ENCODE data around the gene SPRN. TPM values are rescaled to one million over a fixed set of nuclear protein-coding genes. Genes with fewer than 3 reads are reported as not detected.

The SPRN gene
- total and polyA plus RNA-seq, 5 donors, result 0.11 TPM; not detected in 4

DNA sequence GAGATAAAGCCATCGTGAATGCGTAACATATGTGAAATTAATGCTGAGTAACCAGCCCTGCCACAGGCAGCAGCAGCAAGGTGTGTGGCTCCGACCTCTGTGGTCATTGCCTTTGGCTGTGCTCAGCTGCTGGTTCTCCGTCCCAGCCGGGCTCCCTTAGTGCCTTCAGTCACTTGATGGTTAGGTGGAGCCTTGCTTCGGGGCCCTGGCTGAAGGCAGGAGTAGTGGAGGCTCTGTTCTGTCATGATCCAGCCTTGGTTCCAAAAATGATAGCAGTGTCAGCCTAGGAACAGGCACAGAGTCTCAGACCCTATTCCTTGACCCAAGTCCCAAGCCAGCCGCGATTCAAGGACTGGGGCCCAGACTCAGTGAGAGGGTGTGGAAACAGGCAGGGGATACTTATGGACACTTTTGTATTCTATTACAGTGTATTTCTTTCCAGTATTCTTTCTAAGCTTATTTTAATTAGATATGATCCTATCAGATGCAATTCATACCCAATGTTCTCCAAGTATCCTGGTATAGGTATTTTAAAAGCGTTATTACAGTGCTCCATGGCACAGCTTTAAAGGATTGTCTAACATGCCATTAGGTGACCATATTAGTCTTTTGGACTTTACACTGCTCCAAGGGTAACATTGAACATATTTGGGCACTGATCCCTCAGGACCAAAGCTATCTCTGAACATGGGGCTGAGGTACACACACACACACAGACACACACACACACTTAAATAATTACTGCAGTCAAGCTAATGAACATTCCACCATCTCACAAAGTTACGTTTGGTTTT lies 38.3 kb upstream of the SPRN start:
- ATAC-seq (no peak), DNase-seq (no peak)
- Histone ChIP-seq H3K4me1 (ENCODE audit: control insufficient read depth, insufficient read depth, low read length) (no peaks in the 10 kb centered on the region), H3K4me3 (ENCODE audit: low read length) (no peak overlapping the region), H3K27ac (ENCODE audit: low read length) (no peak overlapping the region), H3K27me3 (ENCODE audit: control insufficient read depth, insufficient read depth) (no peaks in the 10 kb centered on the region), H3K9me3 (ENCODE audit: control insufficient read depth, low read length) (no peaks in the 10 kb centered on the region)
- intact Hi-C loops (cut with DNase I), result no loop called here
- WGBS, result 89% methylated on average over 10 of the region's 10 CpGs

DNA sequence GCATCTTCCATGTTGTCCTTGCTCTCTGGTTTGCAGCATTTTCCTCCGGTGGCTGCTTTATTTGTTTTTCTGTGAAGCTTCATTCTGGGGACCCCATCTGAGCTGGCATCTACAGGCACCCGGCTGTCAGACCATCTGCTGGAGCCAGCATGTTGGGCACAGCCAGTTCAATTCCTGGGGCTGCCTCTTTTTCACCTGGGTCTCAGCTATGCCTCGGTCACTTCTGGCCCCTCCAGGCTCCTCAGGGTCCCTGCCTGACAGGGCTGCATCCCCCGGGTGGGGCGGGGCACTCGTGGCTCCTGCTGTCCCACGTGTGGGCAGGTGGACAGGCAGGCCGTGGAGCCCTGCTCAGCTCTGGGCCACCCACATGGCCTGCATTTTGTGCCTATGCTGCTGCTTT lies 37.4 kb upstream of the SPRN start:
- Histone ChIP-seq H3K27me3 (ENCODE audit: control insufficient read depth, insufficient read depth) (no peaks in the 10 kb centered on the region), H3K4me1 (ENCODE audit: control insufficient read depth, insufficient read depth, low read length) (no peaks in the 10 kb centered on the region), H3K4me3 (ENCODE audit: low read length) (no peak overlapping the region), H3K27ac (ENCODE audit: low read length) (no peak overlapping the region), H3K9me3 (ENCODE audit: control insufficient read depth, low read length) (no peaks in the 10 kb centered on the region)
- WGBS, result 69% methylated on average over 8 of the region's 8 CpGs
- intact Hi-C loops (cut with DNase I), result no loop called here
- no peak for DNase-seq
- ATAC-seq, result no peak

DNA sequence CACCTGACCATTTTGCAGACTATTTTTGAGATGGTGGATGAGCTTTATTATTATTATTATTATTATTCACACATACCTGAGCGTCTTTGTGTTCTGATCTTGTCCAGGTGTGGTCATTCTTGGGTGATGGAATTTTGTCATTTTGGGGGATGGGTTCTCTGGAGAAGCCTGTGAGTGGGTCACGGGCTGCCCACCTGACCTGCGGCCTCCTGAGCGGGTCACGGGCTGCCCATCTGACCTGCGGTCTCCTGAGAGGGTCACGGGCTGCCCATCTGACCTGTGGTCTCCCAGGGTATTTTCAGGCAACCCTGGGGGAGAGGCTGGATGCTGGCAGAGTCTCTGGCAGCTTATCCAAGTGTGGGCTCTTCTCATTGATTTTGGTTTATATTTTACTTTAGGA lies 36.6 kb upstream of the SPRN start:
- H3K4me1 ChIP-seq (ENCODE audit: control insufficient read depth, insufficient read depth, low read length), result no peaks in the 10 kb centered on the region
- H3K4me3 ChIP-seq (ENCODE audit: low read length), result no peak overlapping the region
- H3K27ac ChIP-seq (ENCODE audit: low read length), result no peak overlapping the region
- 88% methylated on average over 7 of the region's 7 CpGs for WGBS
- intact Hi-C loops (cut with DNase I), result no loop called here
- ATAC-seq (no peak), DNase-seq (no peak)
- H3K9me3 ChIP-seq (ENCODE audit: control insufficient read depth, low read length), result no peaks in the 10 kb centered on the region
- H3K27me3 ChIP-seq (ENCODE audit: control insufficient read depth, insufficient read depth), result no peaks in the 10 kb centered on the region

DNA sequence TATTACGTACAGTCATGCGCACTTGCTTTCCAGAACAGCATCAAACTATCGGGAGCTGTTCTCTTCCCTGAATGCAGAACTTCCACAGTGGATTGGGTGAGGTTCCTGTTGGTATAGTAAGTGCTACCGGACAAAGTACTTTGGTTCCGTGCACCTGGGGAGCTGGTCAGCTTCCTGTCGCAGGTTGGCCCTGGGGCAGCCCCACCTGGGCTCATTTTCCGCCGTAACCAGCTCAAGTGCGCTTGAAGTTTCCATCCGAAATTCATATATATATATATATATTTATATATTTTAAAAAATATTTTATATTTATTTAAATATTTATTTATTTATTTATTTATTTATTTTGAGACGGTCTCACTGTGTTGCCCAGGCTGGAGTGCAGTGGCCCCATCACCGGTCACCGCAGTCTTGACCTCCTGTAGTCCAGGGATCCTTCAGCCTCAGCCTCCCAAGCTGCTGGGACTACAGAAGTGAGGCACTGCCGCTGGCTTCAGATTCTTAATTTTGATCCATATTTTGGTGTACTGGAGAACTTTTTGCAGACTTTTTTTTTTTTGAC lies 35.9 kb upstream of the SPRN start:
- DNase-seq (no peak), ATAC-seq (no peak)
- Histone ChIP-seq H3K9me3 (ENCODE audit: control insufficient read depth, low read length) (no peaks in the 10 kb centered on the region), H3K4me3 (ENCODE audit: low read length) (no peak overlapping the region), H3K4me1 (ENCODE audit: control insufficient read depth, insufficient read depth, low read length) (no peaks in the 10 kb centered on the region), H3K27me3 (ENCODE audit: control insufficient read depth, insufficient read depth) (no peaks in the 10 kb centered on the region), H3K27ac (ENCODE audit: low read length) (no peak overlapping the region)
- intact Hi-C loops (cut with DNase I), result no loop called here
- 93% methylated on average over 14 of the region's 14 CpGs for WGBS

DNA sequence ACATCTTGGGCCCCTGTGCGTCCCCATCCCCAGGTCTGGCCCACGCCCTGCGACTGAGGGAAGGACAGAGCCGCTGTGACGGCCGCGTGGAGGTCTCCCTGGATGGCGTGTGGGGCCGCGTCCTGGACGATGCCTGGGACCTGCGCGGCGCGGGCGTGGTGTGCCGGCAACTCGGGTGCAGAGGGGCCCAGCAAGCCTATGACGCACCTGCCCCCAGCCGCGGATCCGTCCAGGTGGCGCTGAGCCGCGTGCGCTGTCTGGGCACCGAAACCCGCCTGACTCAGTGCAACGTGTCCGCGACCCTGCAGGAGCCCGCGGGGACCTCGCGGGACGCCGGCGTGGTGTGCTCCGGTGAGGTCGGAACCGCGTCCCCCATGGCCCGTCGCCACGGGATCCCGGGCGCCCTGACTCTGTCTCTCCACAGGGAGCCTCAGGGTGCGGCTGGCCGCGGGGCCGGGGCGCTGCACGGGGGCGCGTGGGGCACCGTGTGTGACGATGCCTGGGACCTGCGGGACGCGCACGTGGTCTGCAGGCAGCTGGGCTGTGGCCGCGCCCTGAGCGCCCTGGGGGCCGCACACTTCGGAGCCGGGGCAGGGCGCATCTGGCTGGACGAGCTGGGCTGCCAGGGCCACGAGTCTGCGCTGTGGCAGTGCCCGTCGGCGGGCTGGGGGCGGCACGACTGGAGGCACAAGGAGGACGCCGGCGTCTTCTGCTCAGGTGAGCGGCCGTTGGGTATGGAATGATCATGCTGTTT lies 35.2 kb upstream of the SPRN start:
- intact Hi-C loops (cut with DNase I), result no loop called here
- H3K9me3 ChIP-seq (ENCODE audit: control insufficient read depth, low read length), result no peaks in the 10 kb centered on the region
- H3K4me1 ChIP-seq (ENCODE audit: control insufficient read depth, insufficient read depth, low read length), result no peaks in the 10 kb centered on the region
- 50% methylated on average over 81 of the region's 81 CpGs for WGBS
- no peak for DNase-seq
- H3K4me3 ChIP-seq (ENCODE audit: low read length), result no peak overlapping the region
- no peak for ATAC-seq
- no peak overlapping the region for H3K27ac ChIP-seq (ENCODE audit: low read length)
- no peaks in the 10 kb centered on the region for H3K27me3 ChIP-seq (ENCODE audit: control insufficient read depth, insufficient read depth)

DNA sequence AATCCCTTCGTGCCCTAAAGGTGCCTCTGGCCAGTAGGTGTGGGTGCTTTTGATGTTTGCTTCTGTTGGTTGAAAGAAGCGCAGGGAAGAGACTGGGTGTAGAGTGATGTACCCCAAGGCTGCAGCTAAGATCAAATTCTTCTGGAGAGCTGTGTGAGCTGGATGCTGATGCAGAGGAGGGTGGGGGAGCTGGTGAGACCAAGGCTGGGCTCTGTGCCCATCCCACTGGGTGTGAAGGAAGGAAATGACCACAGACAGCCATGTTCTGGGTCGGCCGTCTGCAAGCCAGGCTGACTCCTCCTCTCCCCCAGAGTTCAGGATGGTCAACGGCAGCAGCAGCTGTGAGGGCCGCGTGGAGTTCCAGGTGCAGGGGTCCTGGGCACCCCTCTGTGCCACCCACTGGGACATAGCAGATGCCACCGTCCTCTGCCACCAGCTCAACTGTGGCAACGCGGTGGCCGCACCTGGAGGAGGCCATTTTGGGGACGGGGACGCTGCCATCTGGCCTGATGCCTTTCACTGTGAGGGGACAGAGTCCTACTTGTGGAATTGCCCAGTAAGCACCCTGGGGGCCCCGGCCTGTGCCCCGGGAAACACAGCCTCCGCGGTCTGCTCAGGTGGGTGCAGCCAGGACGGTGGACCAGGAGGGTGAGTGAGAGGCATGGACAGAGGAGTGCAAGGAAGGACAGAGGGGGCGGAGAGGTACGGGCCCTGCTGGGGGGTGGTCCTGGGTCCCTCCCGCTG lies 34.5 kb upstream of the SPRN start:
- no peaks in the 10 kb centered on the region for H3K27me3 ChIP-seq (ENCODE audit: control insufficient read depth, insufficient read depth)
- intact Hi-C loops (cut with DNase I), result no loop called here
- H3K4me1 ChIP-seq (ENCODE audit: control insufficient read depth, insufficient read depth, low read length), result no peaks in the 10 kb centered on the region
- DNase-seq (peak in 2 of 3 donors; percentile 35 to 40), ATAC-seq (peak in 1 of 2 donors; percentile 40)
- no peak overlapping the region for H3K4me3 ChIP-seq (ENCODE audit: low read length)
- no peak overlapping the region for H3K27ac ChIP-seq (ENCODE audit: low read length)
- WGBS, result 85% methylated on average over 21 of the region's 21 CpGs
- no peaks in the 10 kb centered on the region for H3K9me3 ChIP-seq (ENCODE audit: control insufficient read depth, low read length)

DNA sequence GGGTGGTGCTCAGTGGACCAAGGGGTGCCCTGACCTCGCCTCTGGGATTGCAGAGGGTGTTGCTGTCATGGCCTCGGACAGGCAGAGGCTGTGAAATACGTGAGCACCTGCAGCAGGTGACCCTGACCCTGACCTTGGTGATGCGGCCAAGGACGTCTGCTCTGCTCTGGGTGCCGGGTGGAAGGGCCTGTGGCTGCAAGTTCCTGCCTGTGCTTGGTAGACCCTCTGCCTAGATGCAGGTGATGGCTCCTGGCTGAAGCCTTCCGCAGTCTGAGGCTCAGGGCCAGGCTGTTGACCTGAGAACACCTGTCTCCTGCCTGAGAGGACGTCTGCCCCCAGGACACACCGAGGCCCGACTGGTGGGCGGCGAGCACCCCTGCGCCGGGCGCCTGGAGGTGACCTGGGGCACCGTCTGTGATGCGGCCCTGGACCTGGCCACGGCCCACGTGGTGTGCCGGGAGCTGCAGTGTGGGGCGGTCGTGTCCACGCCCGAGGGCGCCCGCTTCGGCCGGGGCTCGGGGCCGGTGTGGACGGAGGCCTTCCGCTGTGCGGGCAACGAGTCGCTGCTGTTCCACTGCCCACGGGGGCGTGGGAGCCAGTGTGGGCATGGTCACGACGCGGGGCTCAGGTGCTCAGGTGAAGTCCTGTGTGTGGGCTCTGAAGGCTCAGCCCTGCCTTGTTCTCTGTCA lies 33.7 kb upstream of the SPRN start:
- intact Hi-C loops (cut with DNase I), result no loop called here
- no peaks in the 10 kb centered on the region for H3K4me1 ChIP-seq (ENCODE audit: control insufficient read depth, insufficient read depth, low read length)
- 91% methylated on average over 40 of the region's 40 CpGs for WGBS

DNA sequence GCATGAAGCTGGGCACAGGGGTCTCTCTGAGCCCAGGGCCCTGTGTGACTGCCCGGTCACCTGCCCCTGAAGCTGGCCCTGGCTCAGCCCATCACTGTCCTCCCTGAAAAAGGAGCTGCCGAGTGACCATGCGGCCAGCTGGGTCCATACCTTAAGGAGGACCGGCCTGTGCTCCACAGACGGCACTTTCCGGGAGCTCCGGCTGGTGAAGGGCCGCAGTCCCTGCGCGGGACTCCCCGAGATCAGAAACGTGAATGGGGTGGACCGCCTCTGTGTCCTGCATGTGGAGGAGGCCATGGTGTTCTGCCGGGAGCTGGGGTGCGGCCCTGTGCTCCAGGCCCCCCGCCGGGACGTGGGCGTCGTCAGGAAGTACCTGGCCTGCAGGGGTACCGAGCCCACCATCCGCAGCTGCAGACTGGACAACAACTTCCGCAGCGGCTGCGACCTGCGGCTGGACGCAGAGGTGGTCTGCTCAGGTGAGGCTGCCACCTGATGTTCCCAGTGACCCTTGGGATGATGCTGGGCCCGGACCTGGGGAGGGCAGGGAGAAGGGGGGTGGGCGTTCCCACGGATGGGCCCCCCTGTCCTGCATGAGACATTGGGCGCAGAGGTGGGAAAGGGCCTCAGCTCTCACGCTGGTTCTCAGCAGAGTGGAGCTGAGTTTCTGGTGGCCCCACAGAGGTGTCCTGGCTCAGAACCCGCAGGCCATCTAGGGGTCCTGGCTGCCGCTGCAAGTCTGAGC lies 32.8 kb upstream of the SPRN start:
- ATAC-seq (no peak), DNase-seq (peak in 1 of 3 donors; percentile 27)
- intact Hi-C loops (cut with DNase I), result no loop called here
- Histone ChIP-seq H3K27me3 (ENCODE audit: control insufficient read depth, insufficient read depth) (no peaks in the 10 kb centered on the region), H3K4me1 (ENCODE audit: control insufficient read depth, insufficient read depth, low read length) (no peaks in the 10 kb centered on the region), H3K27ac (ENCODE audit: low read length) (no peak overlapping the region), H3K4me3 (ENCODE audit: low read length) (no peak overlapping the region), H3K9me3 (ENCODE audit: control insufficient read depth, low read length) (no peaks in the 10 kb centered on the region)
- 89% methylated on average over 34 of the region's 34 CpGs for WGBS

More for the DNA sequence above, 33.7 kb upstream of the SPRN start:
- peak in 2 of 3 donors; percentile 49 to 53 for DNase-seq
- Histone ChIP-seq H3K9me3 (ENCODE audit: control insufficient read depth, low read length) (no peaks in the 10 kb centered on the region), H3K4me3 (ENCODE audit: low read length) (no peak overlapping the region), H3K27me3 (ENCODE audit: control insufficient read depth, insufficient read depth) (no peaks in the 10 kb centered on the region), H3K27ac (ENCODE audit: low read length) (no peak overlapping the region)
- ATAC-seq, result no peak

DNA sequence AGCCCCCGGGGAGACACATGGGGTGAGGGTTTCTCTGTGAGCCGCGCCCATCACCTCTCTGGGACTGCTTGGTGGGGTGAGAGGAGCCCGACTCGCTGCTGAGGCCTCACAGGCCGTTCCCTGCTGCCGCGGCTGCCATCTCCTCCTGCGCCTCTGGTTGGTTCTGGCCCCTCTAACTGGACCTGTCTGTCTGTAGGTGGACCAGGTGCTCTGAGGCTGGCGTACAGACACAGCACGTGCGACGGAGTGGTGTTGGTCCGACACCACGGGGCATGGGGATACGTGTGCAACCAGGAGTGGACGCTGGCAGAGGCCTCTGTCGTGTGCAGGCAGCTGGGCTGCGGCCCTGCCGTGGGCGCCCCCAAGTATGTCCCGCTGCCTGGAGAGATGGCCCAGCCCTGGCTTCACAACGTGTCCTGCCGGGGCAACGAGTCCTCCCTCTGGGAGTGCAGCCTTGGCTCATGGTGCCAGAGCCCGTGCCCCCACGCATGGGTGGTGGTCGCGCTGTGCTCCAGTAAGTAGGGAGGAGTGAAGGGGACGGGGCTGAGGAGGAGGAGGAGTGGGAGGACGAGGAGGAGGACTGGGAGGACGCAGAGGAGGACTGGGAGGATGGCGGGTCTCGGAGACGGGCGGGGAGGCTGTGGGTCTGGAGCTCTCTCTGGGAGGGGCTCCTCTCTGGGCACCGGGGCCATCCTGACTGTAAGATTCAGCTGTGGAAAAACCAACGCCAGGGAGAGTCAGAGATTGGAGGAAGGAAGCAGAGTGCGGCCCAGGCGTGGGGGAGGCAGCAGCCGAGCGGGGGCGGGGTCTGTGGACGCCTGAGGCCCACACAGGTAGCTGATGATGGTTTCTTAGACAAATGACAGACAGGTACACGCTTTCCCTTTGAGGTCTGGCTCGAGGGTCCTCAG lies 31.9 kb upstream of the SPRN start:
- ATAC-seq, result no peak
- no peaks in the 10 kb centered on the region for H3K27me3 ChIP-seq (ENCODE audit: control insufficient read depth, insufficient read depth)
- 83% methylated on average over 46 of the region's 46 CpGs for WGBS
- no peaks in the 10 kb centered on the region for H3K9me3 ChIP-seq (ENCODE audit: control insufficient read depth, low read length)
- H3K27ac ChIP-seq (ENCODE audit: low read length), result no peak overlapping the region
- DNase-seq, result no peak
- no peaks in the 10 kb centered on the region for H3K4me1 ChIP-seq (ENCODE audit: control insufficient read depth, insufficient read depth, low read length)
- no peak overlapping the region for H3K4me3 ChIP-seq (ENCODE audit: low read length)
- intact Hi-C loops (cut with DNase I), result no loop called here
